ENCODE measurements around the gene JUND. TPM values are rescaled to one million over a fixed set of nuclear protein-coding genes. Genes with fewer than 3 reads are reported as not detected.

JUND gene
- total RNA-seq, 2 experiments from 2014 or later, result 79.0 to 138 TPM

- ChIA-PET CTCF (ENCODE audit: unreplicated experiment) (interaction anchor here (0.5 to 1.2 kb wide), 7 partner anchors 25 to 166 kb away, joined by 3 to 12 read pairs (median 5); no protein-coding TSS in a partner anchor), POLR2A (interaction anchor here (0.6 to 1.5 kb wide), 10 partner anchors 9 to 74 kb away, joined by 3 to 6 read pairs (median 4); partner anchors contain the start of gene RAB3A)
- no peak for TF ChIP-seq EZH2phosphoT487 (IDR thresholded peaks at IDR 0.05; ENCODE audit: borderline replicate concordance, low read depth, low read length)
- TF ChIP-seq CTCF (conservative IDR thresholded peaks at IDR 0.05; ENCODE audit: low read length), result peak; percentile 43
- Histone ChIP-seq H3K9me3 (ENCODE audit: low read length) (no peaks in the 10 kb centered on the region), H3K4me3 (ENCODE audit: low read depth, low read length, poor library complexity, severe bottlenecking) (no peak overlapping the region), H3K36me3 (ENCODE audit: insufficient read depth, low read length) (no peaks in the 10 kb centered on the region), H3K9me2 (ENCODE audit: insufficient read depth, low read length) (no peaks in the 10 kb centered on the region), H2AFZ (ENCODE audit: low read length) (no peak overlapping the region), H3K79me2 (ENCODE audit: insufficient read depth, low read depth, low read length) (no peaks in the 10 kb centered on the region), H3K4me2 (ENCODE audit: low read length) (peak overlapping the region; percentile 32), H4K20me1 (ENCODE audit: insufficient read depth, low read length) (no peaks in the 10 kb centered on the region), H3K4me1 (ENCODE audit: insufficient read depth, low read length, poor library complexity, severe bottlenecking) (peaks cover 24% of the 10 kb centered on the region), H3K27ac (ENCODE audit: low read depth, low read length, poor library complexity, severe bottlenecking) (peak overlapping the region; percentile 48)
- BruUV-seq (replicated peaks), result no TSS peak
- peak; percentile 82 for DNase-seq (ENCODE audit: low spot score)
- intact Hi-C loops (cut with micrococcal nuclease; ENCODE audit: unreplicated experiment), result no loop called here
Measured at GRCh38 chr19:18254546-18255503, 26.6 kb downstream of the JUND start.

GRCh38 chr19:18253716-18254115 lies 27.7 kb downstream of the JUND start:
- no peaks in the 10 kb centered on the region for H3K9me2 ChIP-seq (ENCODE audit: insufficient read depth, low read length)
- no peaks in the 10 kb centered on the region for H3K36me3 ChIP-seq (ENCODE audit: insufficient read depth, low read length)
- peak overlapping the region; percentile 32; the same call in 1 of the 2 replicates for H3K4me2 ChIP-seq (ENCODE audit: low read length)
- H3K4me3 ChIP-seq (ENCODE audit: low read depth, low read length, poor library complexity, severe bottlenecking), result no peak overlapping the region
- H2AFZ ChIP-seq (ENCODE audit: low read length), result peak overlapping the region; percentile 45; the same call in 1 of the 2 replicates
- peaks cover 24% of the 10 kb centered on the region for H3K4me1 ChIP-seq (ENCODE audit: insufficient read depth, low read length, poor library complexity, severe bottlenecking)
- H3K79me2 ChIP-seq (ENCODE audit: insufficient read depth, low read depth, low read length), result no peaks in the 10 kb centered on the region
- intact Hi-C loops (cut with micrococcal nuclease; ENCODE audit: unreplicated experiment), result no loop called here
- no peaks in the 10 kb centered on the region for H4K20me1 ChIP-seq (ENCODE audit: insufficient read depth, low read length)
- no peak overlapping the region for H3K27ac ChIP-seq (ENCODE audit: low read depth, low read length, poor library complexity, severe bottlenecking)
- CTCF ChIA-PET (ENCODE audit: unreplicated experiment), result interaction anchor here (0.5 to 1.2 kb wide), 7 partner anchors 26 to 165 kb away, joined by 3 to 10 read pairs (median 5); no protein-coding TSS in a partner anchor
- POLR2A ChIA-PET, result interaction anchor here (0.7 to 1.5 kb wide), 7 partner anchors 16 to 75 kb away, joined by 3 to 6 read pairs (median 4); partner anchors contain the start of gene RAB3A
- TF ChIP-seq CTCF (conservative IDR thresholded peaks at IDR 0.05; ENCODE audit: low read length) (no peak), EZH2phosphoT487 (IDR thresholded peaks at IDR 0.05; ENCODE audit: borderline replicate concordance, low read depth, low read length) (no peak)
- peak; percentile 57 for DNase-seq (ENCODE audit: low spot score)
- H3K9me3 ChIP-seq (ENCODE audit: low read length), result no peaks in the 10 kb centered on the region
- BruUV-seq (replicated peaks), result no TSS peak

Measured in OCI-LY7 (cell line).